Activated T-cell treated with anti-CD3 and anti-CD28 coated beads for 4 hours (primary cell): ENCODE data around the gene C19orf18.

Source experiments
- DNase-seq: peaks from one replicate; pipeline ENCODE4 v3.0.0-alpha.2; 2020

C19orf18 gene

GRCh38 chr19:57947088-57947418 is 27.3 kb downstream of the C19orf18 start:
- no peak for DNase-seq

GRCh38 chr19:57946316-57946715 is 28.0 kb downstream of the C19orf18 start:
- no peak for DNase-seq

GRCh38 chr19:57941593-57941992 is 32.7 kb downstream of the C19orf18 start:
- no peak for DNase-seq

GRCh38 chr19:57935731-57936130 is 38.6 kb downstream of the C19orf18 start:
- no peak for DNase-seq

- no peak for DNase-seq
Observed at GRCh38 chr19:57934820-57935665, 39.3 kb downstream of the C19orf18 start, which contains the start of gene ZNF418. Gene ZNF418 (minus strand): TSS chr19:57935402. CDS start chr19:57933822, 1,580 bp downstream.

- no peak for DNase-seq
Observed at GRCh38 chr19:57927587-57927986, 46.7 kb downstream of the C19orf18 start.

GRCh38 chr19:57916168-57916995 is 58.0 kb downstream of the C19orf18 start, which contains the start of gene ZNF417:
Gene ZNF417 (minus strand): TSS chr19:57916592. CDS start chr19:57916411, 181 bp downstream.
- DNase-seq, result peak; percentile 83

GRCh38 chr19:57914531-57914930 is 59.8 kb downstream of the C19orf18 start:
- DNase-seq, result no peak
